WTC11 (cell line): ENCODE data around the gene MYL3. TPM values are rescaled to one million over a fixed set of nuclear protein-coding genes. Genes with fewer than 3 reads are reported as not detected.

ENCODE experiments used
- ATAC-seq: fragments of 200-7000 bp; cut with Tn5 transposase; 2 replicates; pipeline ENCODE4 v1.10.0; 2021; ENCODE audit warnings: mild to moderate bottlenecking, moderate library complexity
- CTCF ChIA-PET: fragments of 300-600 bp; sonication (Branson Sonifier 250); formaldehyde crosslinking; loops from one replicate; lab custom pipeline; 2021; ENCODE audit warnings: antibody characterized with exemption; lab: Charles Lee
- POLR2A ChIA-PET: fragments of 350-600 bp; sonication (Branson Sonifier 250); formaldehyde crosslinking; loops from one replicate; lab custom pipeline; 2021; ENCODE audit warnings: antibody characterized with exemption; lab: Charles Lee
- DNase-seq: peaks from one replicate; pipeline ENCODE4 v3.0.0; 2021; ENCODE audit warnings: low spot score
- H3K27ac Mint-ChIP-seq: 2 replicates; pipeline ENCODE4 v1.8.0; 2021; ENCODE audit warnings: mixed read lengths
- H3K27me3 Mint-ChIP-seq: 2 replicates; pipeline ENCODE4 v1.8.0; 2021; ENCODE audit warnings: low read depth, mild to moderate bottlenecking, moderate library complexity, mixed read lengths
- H3K36me3 Mint-ChIP-seq: 2 replicates; pipeline ENCODE4 v1.8.0; 2021; ENCODE audit warnings: mixed read lengths
- H3K4me1 Mint-ChIP-seq: 2 replicates; pipeline ENCODE4 v1.8.0; 2022; ENCODE audit warnings: mixed read lengths
- H3K4me3 Mint-ChIP-seq: 2 replicates; pipeline ENCODE4 v1.8.0; 2021; ENCODE audit warnings: mild to moderate bottlenecking, moderate library complexity, mixed read lengths
- H3K9me3 Mint-ChIP-seq: 2 replicates; pipeline ENCODE4 v1.8.0; 2021; ENCODE audit warnings: mixed read lengths
- ATF1 ChIP-seq: sonication (generic); formaldehyde crosslinking; IDR thresholded peaks from 2 replicates; pipeline ENCODE4 v1.8.1; 2023; ENCODE audit warnings: mild to moderate bottlenecking, moderate library complexity, missing genetic modification reagents
- CREB1 ChIP-seq: sonication (generic); formaldehyde crosslinking; IDR thresholded peaks from 2 replicates; pipeline ENCODE4 v1.8.0; 2023; ENCODE audit warnings: mild to moderate bottlenecking, missing genetic modification reagents
- GABPB1 ChIP-seq: sonication (generic); formaldehyde crosslinking; IDR thresholded peaks from 2 replicates; pipeline ENCODE4 v1.8.1; 2023; ENCODE audit warnings: mild to moderate bottlenecking, missing genetic modification reagents
- GRHL2 ChIP-seq: fragments of 250-450 bp; sonication (Bioruptor Pico); IDR thresholded peaks from 2 replicates; pipeline ENCODE4 v1.8.0; 2022; ENCODE audit warnings: mild to moderate bottlenecking, moderate library complexity; ENCODE audit not compliant: insufficient replicate concordance, severe bottlenecking
- IRF2 ChIP-seq: sonication (generic); formaldehyde crosslinking; IDR thresholded peaks from 2 replicates; pipeline ENCODE4 v1.8.0; 2022; ENCODE audit warnings: low read depth, missing genetic modification reagents, borderline replicate concordance
- JUN ChIP-seq: sonication (generic); formaldehyde crosslinking; IDR thresholded peaks from 2 replicates; pipeline ENCODE4 v1.8.0; 2023; ENCODE audit warnings: mild to moderate bottlenecking, missing genetic modification reagents
- KAT7 ChIP-seq: sonication (generic); formaldehyde crosslinking; IDR thresholded peaks from 2 replicates; pipeline ENCODE4 v1.8.1; 2023; ENCODE audit warnings: missing genetic modification reagents, mild to moderate bottlenecking, borderline replicate concordance
- NR2C2 ChIP-seq: sonication (generic); formaldehyde crosslinking; IDR thresholded peaks from 2 replicates; pipeline ENCODE4 v1.8.0; 2022; ENCODE audit warnings: mild to moderate bottlenecking, missing genetic modification reagents
- SMAD4 ChIP-seq: sonication (generic); formaldehyde crosslinking; IDR thresholded peaks from 2 replicates; pipeline ENCODE4 v1.8.0; 2022; ENCODE audit warnings: mild to moderate bottlenecking, missing genetic modification reagents
- TCF7 ChIP-seq: sonication (generic); formaldehyde crosslinking; IDR thresholded peaks from 2 replicates; pipeline ENCODE4 v1.8.0; 2022; ENCODE audit warnings: mild to moderate bottlenecking, low read depth, missing genetic modification reagents, moderate library complexity
- TEAD1 ChIP-seq: sonication (generic); formaldehyde crosslinking; IDR thresholded peaks from 2 replicates; pipeline ENCODE4 v1.8.0; 2022; ENCODE audit warnings: mild to moderate bottlenecking, missing genetic modification reagents
- ZBTB21 ChIP-seq: sonication (generic); formaldehyde crosslinking; IDR thresholded peaks from 2 replicates; pipeline ENCODE4 v1.8.1; 2023; ENCODE audit warnings: mild to moderate bottlenecking, missing genetic modification reagents, borderline replicate concordance
- ZNF219 ChIP-seq: sonication (generic); formaldehyde crosslinking; IDR thresholded peaks from 2 replicates; pipeline ENCODE4 v1.8.0; 2023; ENCODE audit warnings: missing genetic modification reagents, mild to moderate bottlenecking, borderline replicate concordance
- total RNA-seq: library from RNA; stranded (reverse); gene quantifications from 3 replicates; pipeline ENCODE4 v1.2.3, GENCODE V29; 2021
- TF ChIP-seq, protein P1 (sequence below): sonication (generic); formaldehyde crosslinking; IDR thresholded peaks from 2 replicates; pipeline ENCODE4 v1.8.1; 2023; ENCODE audit warnings: mild to moderate bottlenecking, missing genetic modification reagents, moderate library complexity
- TF ChIP-seq, protein P2 (sequence below): sonication (generic); formaldehyde crosslinking; IDR thresholded peaks from 2 replicates; pipeline ENCODE4 v1.8.0; 2022; ENCODE audit warnings: mild to moderate bottlenecking, missing genetic modification reagents
- TF ChIP-seq, protein P3 (sequence below): sonication (generic); formaldehyde crosslinking; IDR thresholded peaks from 2 replicates; pipeline ENCODE4 v1.8.1; 2022; ENCODE audit warnings: mild to moderate bottlenecking, moderate library complexity, missing genetic modification reagents
- TF ChIP-seq, protein P4 (sequence below): sonication (generic); formaldehyde crosslinking; conservative IDR thresholded peaks from 2 replicates; pipeline ENCODE4 v1.8.1; 2022; ENCODE audit warnings: mild to moderate bottlenecking, missing genetic modification reagents
- TF ChIP-seq, protein P5 (sequence below): fragments of 250-450 bp; sonication (Bioruptor Pico); IDR thresholded peaks from 2 replicates; pipeline ENCODE4 v1.8.0; 2021; ENCODE audit warnings: mild to moderate bottlenecking
- TF ChIP-seq, protein P6 (sequence below): fragments of 250-450 bp; sonication (Bioruptor Pico); IDR thresholded peaks from 2 replicates; pipeline ENCODE4 v1.9.0; 2021; ENCODE audit warnings: mild to moderate bottlenecking
- TF ChIP-seq, protein P7 (sequence below): sonication (generic); formaldehyde crosslinking; IDR thresholded peaks from 2 replicates; pipeline ENCODE4 v1.8.0; 2022; ENCODE audit warnings: mild to moderate bottlenecking, missing genetic modification reagents
- TF ChIP-seq, protein P8 (sequence below): sonication (generic); formaldehyde crosslinking; IDR thresholded peaks from 2 replicates; pipeline ENCODE4 v1.8.1; 2022; ENCODE audit warnings: missing genetic modification reagents, borderline replicate concordance
- TF ChIP-seq, protein P9 (sequence below): fragments of 250-450 bp; sonication (Bioruptor Pico); IDR thresholded peaks from 2 replicates; pipeline ENCODE4 v2.1.2; 2022; ENCODE audit warnings: mild to moderate bottlenecking, moderate library complexity

The MYL3 gene
- total RNA-seq, 1 experiment from 2014 or later, result 0.31 TPM

DNA sequence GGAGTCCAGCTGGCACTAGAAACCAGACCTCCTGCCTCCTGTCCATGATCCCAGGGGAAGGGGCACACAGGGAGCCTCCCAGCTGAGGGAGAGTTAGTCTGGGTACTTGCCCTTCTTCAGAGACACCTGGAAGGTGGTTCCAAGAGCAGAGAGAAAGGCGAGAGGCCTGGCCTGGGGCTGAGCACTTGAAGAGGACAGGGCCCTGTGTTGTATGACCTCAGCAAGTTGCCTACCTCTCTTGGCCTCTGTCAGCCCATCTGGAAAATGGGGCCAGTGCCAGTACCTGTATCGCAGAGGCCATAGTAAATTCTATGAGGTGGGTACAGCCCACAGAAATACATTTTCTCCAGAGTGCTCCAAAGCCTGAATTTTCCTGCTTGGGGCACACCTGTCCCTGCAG is 33.8 kb upstream of the MYL3 start:
- no peaks in the 10 kb centered on the region for H3K9me3 Mint-ChIP-seq
- ChIA-PET CTCF (interaction anchor here (0.7 to 2.7 kb wide), 5 partner anchors 13 to 234 kb away, joined by 3 to 11 read pairs (median 3); no protein-coding TSS in a partner anchor), POLR2A (no interaction called here)
- H3K27ac Mint-ChIP-seq, result no peak overlapping the region
- H3K27me3 Mint-ChIP-seq, result peaks cover 55% of the 10 kb centered on the region
- H3K4me3 Mint-ChIP-seq, result no peak overlapping the region
- ATAC-seq, result no peak
- H3K4me1 Mint-ChIP-seq, result peaks cover 5% of the 10 kb centered on the region
- no peaks in the 10 kb centered on the region for H3K36me3 Mint-ChIP-seq
- no peak for DNase-seq
- TF ChIP-seq ZBTB21 (CRISPR knock-in tag), result no peak
- TF ChIP-seq JUN (CRISPR knock-in tag), result no peak
- TF ChIP-seq NR2C2 (CRISPR knock-in tag), result no peak
- no peak for TF ChIP-seq GABPB1 (CRISPR knock-in tag)
- TF ChIP-seq ATF1, result no peak
- TF ChIP-seq, protein P1, sequence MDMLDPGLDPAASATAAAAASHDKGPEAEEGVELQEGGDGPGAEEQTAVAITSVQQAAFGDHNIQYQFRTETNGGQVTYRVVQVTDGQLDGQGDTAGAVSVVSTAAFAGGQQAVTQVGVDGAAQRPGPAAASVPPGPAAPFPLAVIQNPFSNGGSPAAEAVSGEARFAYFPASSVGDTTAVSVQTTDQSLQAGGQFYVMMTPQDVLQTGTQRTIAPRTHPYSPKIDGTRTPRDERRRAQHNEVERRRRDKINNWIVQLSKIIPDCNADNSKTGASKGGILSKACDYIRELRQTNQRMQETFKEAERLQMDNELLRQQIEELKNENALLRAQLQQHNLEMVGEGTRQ, result no peak
- TF ChIP-seq, protein P2, sequence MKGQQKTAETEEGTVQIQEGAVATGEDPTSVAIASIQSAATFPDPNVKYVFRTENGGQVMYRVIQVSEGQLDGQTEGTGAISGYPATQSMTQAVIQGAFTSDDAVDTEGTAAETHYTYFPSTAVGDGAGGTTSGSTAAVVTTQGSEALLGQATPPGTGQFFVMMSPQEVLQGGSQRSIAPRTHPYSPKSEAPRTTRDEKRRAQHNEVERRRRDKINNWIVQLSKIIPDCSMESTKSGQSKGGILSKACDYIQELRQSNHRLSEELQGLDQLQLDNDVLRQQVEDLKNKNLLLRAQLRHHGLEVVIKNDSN, result no peak
- TF ChIP-seq IRF2 (CRISPR knock-in tag), result no peak
- TF ChIP-seq ZNF219, result no peak
- TF ChIP-seq TEAD1 (CRISPR knock-in tag), result no peak

DNA sequence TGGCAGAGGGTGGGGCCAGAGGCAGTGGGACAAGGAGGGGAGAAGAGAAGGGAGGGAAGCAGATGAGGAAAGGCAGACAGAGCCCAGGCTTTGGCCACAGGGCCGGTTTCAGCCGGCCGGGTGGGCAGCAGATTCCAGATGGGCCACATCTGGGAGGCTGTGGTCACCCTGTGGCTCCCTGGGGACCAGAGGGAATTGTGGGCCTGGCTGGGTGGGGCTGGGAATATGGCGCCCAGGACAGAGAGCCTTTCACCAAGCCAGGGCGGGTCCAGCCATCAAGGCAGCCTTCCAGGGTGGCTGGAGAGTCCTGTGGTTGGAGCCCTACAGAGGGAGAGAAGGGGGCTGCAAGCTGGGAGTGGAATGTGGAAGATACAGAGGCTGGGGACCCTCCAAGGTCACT is 33.1 kb upstream of the MYL3 start:
- ChIA-PET CTCF (interaction anchor here (0.7 to 1.9 kb wide), 5 partner anchors 13 to 194 kb away, joined by 3 to 13 read pairs (median 5); no protein-coding TSS in a partner anchor), POLR2A (no interaction called here)
- no peak overlapping the region for H3K4me3 Mint-ChIP-seq
- H3K9me3 Mint-ChIP-seq, result no peaks in the 10 kb centered on the region
- no peak for DNase-seq
- ATAC-seq, result no peak
- H3K27ac Mint-ChIP-seq, result no peak overlapping the region
- peaks cover 61% of the 10 kb centered on the region for H3K27me3 Mint-ChIP-seq
- H3K36me3 Mint-ChIP-seq, result no peaks in the 10 kb centered on the region
- peaks cover 11% of the 10 kb centered on the region for H3K4me1 Mint-ChIP-seq
- TF ChIP-seq, protein P3, sequence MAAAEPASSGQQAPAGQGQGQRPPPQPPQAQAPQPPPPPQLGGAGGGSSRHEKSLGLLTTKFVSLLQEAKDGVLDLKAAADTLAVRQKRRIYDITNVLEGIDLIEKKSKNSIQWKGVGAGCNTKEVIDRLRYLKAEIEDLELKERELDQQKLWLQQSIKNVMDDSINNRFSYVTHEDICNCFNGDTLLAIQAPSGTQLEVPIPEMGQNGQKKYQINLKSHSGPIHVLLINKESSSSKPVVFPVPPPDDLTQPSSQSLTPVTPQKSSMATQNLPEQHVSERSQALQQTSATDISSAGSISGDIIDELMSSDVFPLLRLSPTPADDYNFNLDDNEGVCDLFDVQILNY (CRISPR knock-in tag), result no peak
- TF ChIP-seq, protein P4, sequence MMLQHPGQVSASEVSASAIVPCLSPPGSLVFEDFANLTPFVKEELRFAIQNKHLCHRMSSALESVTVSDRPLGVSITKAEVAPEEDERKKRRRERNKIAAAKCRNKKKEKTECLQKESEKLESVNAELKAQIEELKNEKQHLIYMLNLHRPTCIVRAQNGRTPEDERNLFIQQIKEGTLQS (CRISPR knock-in tag), result no peak
- TF ChIP-seq, protein P5, sequence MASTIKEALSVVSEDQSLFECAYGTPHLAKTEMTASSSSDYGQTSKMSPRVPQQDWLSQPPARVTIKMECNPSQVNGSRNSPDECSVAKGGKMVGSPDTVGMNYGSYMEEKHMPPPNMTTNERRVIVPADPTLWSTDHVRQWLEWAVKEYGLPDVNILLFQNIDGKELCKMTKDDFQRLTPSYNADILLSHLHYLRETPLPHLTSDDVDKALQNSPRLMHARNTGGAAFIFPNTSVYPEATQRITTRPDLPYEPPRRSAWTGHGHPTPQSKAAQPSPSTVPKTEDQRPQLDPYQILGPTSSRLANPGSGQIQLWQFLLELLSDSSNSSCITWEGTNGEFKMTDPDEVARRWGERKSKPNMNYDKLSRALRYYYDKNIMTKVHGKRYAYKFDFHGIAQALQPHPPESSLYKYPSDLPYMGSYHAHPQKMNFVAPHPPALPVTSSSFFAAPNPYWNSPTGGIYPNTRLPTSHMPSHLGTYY (CRISPR knock-in tag), result no peak
- TF ChIP-seq KAT7 (CRISPR knock-in tag) (no peak), SMAD4 (CRISPR knock-in tag) (no peak), TCF7 (CRISPR knock-in tag) (no peak), GRHL2 (CRISPR knock-in tag) (no peak), NR2C2 (CRISPR knock-in tag) (no peak), CREB1 (CRISPR knock-in tag) (no peak)
- TF ChIP-seq, protein P6, sequence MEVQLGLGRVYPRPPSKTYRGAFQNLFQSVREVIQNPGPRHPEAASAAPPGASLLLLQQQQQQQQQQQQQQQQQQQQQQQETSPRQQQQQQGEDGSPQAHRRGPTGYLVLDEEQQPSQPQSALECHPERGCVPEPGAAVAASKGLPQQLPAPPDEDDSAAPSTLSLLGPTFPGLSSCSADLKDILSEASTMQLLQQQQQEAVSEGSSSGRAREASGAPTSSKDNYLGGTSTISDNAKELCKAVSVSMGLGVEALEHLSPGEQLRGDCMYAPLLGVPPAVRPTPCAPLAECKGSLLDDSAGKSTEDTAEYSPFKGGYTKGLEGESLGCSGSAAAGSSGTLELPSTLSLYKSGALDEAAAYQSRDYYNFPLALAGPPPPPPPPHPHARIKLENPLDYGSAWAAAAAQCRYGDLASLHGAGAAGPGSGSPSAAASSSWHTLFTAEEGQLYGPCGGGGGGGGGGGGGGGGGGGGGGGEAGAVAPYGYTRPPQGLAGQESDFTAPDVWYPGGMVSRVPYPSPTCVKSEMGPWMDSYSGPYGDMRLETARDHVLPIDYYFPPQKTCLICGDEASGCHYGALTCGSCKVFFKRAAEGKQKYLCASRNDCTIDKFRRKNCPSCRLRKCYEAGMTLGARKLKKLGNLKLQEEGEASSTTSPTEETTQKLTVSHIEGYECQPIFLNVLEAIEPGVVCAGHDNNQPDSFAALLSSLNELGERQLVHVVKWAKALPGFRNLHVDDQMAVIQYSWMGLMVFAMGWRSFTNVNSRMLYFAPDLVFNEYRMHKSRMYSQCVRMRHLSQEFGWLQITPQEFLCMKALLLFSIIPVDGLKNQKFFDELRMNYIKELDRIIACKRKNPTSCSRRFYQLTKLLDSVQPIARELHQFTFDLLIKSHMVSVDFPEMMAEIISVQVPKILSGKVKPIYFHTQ (CRISPR knock-in tag), result no peak
- TF ChIP-seq, protein P7, sequence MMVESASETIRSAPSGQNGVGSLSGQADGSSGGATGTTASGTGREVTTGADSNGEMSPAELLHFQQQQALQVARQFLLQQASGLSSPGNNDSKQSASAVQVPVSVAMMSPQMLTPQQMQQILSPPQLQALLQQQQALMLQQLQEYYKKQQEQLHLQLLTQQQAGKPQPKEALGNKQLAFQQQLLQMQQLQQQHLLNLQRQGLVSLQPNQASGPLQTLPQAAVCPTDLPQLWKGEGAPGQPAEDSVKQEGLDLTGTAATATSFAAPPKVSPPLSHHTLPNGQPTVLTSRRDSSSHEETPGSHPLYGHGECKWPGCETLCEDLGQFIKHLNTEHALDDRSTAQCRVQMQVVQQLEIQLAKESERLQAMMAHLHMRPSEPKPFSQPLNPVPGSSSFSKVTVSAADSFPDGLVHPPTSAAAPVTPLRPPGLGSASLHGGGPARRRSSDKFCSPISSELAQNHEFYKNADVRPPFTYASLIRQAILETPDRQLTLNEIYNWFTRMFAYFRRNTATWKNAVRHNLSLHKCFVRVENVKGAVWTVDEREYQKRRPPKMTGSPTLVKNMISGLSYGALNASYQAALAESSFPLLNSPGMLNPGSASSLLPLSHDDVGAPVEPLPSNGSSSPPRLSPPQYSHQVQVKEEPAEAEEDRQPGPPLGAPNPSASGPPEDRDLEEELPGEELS (CRISPR knock-in tag), result no peak
- TF ChIP-seq, protein P8, sequence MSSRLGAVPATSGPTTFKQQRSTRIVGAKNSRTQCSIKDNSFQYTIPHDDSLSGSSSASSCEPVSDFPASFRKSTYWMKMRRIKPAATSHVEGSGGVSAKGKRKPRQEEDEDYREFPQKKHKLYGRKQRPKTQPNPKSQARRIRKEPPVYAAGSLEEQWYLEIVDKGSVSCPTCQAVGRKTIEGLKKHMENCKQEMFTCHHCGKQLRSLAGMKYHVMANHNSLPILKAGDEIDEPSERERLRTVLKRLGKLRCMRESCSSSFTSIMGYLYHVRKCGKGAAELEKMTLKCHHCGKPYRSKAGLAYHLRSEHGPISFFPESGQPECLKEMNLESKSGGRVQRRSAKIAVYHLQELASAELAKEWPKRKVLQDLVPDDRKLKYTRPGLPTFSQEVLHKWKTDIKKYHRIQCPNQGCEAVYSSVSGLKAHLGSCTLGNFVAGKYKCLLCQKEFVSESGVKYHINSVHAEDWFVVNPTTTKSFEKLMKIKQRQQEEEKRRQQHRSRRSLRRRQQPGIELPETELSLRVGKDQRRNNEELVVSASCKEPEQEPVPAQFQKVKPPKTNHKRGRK (CRISPR knock-in tag), result no peak
- TF ChIP-seq, protein P9, sequence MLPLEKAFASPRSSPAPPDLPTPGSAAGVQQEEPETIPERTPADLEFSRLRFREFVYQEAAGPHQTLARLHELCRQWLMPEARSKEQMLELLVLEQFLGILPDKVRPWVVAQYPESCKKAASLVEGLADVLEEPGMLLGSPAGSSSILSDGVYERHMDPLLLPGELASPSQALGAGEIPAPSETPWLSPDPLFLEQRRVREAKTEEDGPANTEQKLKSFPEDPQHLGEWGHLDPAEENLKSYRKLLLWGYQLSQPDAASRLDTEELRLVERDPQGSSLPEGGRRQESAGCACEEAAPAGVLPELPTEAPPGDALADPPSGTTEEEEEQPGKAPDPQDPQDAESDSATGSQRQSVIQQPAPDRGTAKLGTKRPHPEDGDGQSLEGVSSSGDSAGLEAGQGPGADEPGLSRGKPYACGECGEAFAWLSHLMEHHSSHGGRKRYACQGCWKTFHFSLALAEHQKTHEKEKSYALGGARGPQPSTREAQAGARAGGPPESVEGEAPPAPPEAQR (CRISPR knock-in tag), result no peak
